ENCODE results near the gene DDX39B. TPM values are rescaled to one million over a fixed set of nuclear protein-coding genes. Genes with fewer than 3 reads are reported as not detected.

DDX39B gene
- total and polyA plus RNA-seq, 2 of the 8 experiments (the other 6 are each of a cell fraction or from before 2014, with no cell fraction given) = 780 to 1,164 TPM

GRCh38 chr6:31546339-31546957, 4.6 kb upstream of the DDX39B start, which contains the start of gene ATP6V1G2:
Gene ATP6V1G2, minus strand, starts transcription at chr6:31546608. Its CDS starts 49 bp downstream, at chr6:31546559.
- ChIA-PET CTCF (ENCODE audit: partially characterized antibody) (interaction anchor here (0.7 to 24.7 kb wide), 21 partner anchors 10 to 229 kb away, joined by 3 to 613 read pairs (median 3); partner anchors contain the start of genes AIF1, BAG6, C6orf47 and LST1), POLR2A (ENCODE audit: partially characterized antibody) (interaction anchor here (0.7 to 18.4 kb wide), 26 partner anchors 10 to 317 kb away, joined by 3 to 428 read pairs (median 6); partner anchors contain the start of genes AIF1, BAG6, C6orf47 and CSNK2B)
- Histone ChIP-seq H2BK120ac (replicated peaks; ENCODE audit: low read depth, low read length) (no peak within 1 kb of the TSS), H2AK5ac (ENCODE audit: low read depth, low read length) (no peak within 1 kb of the TSS), H2BK15ac (ENCODE audit: low read length) (peak within 1 kb of the TSS; percentile 66; the same call in 1 of the 2 replicates), H2BK5ac (ENCODE audit: low read depth, low read length) (peak within 1 kb of the TSS; percentile 89; the same call in 1 of the 2 replicates), H3K27me3 (replicated peaks in 1 of 4; ENCODE audit: control insufficient read depth in 3 of 4, extremely low read depth in 1 of 4, insufficient read depth in 3 of 4, low read length in 3 of 4) (no peaks in the 10 kb centered on the region), H2BK20ac (ENCODE audit: low read length) (no peak within 1 kb of the TSS), H3K14ac (ENCODE audit: insufficient read length) (no peak within 1 kb of the TSS), H3K79me1 (ENCODE audit: low read depth, low read length) (no peaks in the 10 kb centered on the region; the same call in 1 of the 2 replicates), H3K9ac (replicated peaks in 1 of 4; ENCODE audit: extremely low read depth in 1 of 4, low read depth in 3 of 4, low read length in 3 of 4) (peak within 1 kb of the TSS in 2 of 4 experiments; percentile 46 to 48; a peak in 5 of 7 replicates), H3K4me3 (ENCODE audit: extremely low read depth in 1 of 4, insufficient read depth in 2 of 4, low read depth in 3 of 4, low read length in 4 of 4) (peak within 1 kb of the TSS; percentile 37 to 70 (median 51); a peak in 7 of 8 replicates), H3K18ac (ENCODE audit: extremely low read depth, low read length) (no peak within 1 kb of the TSS; the same call in 1 of the 2 replicates), H2BK12ac (ENCODE audit: low read depth, low read length) (peak within 1 kb of the TSS; percentile 77; the same call in 1 of the 2 replicates), H3K56ac (replicated peaks; ENCODE audit: insufficient read length, low read depth, low read length) (no peak within 1 kb of the TSS), H3K79me2 (ENCODE audit: control insufficient read depth in 1 of 2, insufficient read depth in 2 of 2, low read length in 2 of 2) (peaks cover under 1 to 18% of the 10 kb centered on the region in 2 experiments; a peak in 3 of 4 replicates), H4K8ac (ENCODE audit: extremely low read depth, insufficient read depth, low read length) (peak within 1 kb of the TSS; percentile 66; the same call in 1 of the 2 replicates), H4K20me1 (replicated peaks in 1 of 2; ENCODE audit: control insufficient read depth in 1 of 2, insufficient read depth in 2 of 2, low read length in 2 of 2) (no peaks in the 10 kb centered on the region), H3K4me1 (replicated peaks in 1 of 4; ENCODE audit: control insufficient read depth in 3 of 4, insufficient read depth in 4 of 4, low read length in 3 of 4) (peaks cover 0 to 8% (median 5%) of the 10 kb centered on the region in 4 experiments; a peak in 5 of 7 replicates), H3K9me3 (ENCODE audit: insufficient read depth in 2 of 2, low read depth in 1 of 2, low read length in 1 of 2) (no peaks in the 10 kb centered on the region), H4K5ac (ENCODE audit: insufficient read length, low read depth, low read length) (peak within 1 kb of the TSS; percentile 33), H3K27ac (ENCODE audit: low read depth, low read length) (peak within 1 kb of the TSS; percentile 21; the same call in 1 of the 2 replicates), H3K4ac (replicated peaks; ENCODE audit: insufficient read length, low read depth, low read length) (no peak within 1 kb of the TSS), H2AFZ (ENCODE audit: low read length) (no peak within 1 kb of the TSS; the same call in 1 of the 2 replicates), H3K36me3 (ENCODE audit: control insufficient read depth in 2 of 4, insufficient read depth in 4 of 4, low read length in 3 of 4) (peaks cover 0 to 4% (median 3%) of the 10 kb centered on the region in 4 experiments; a peak in 4 of 8 replicates), H3K23ac (ENCODE audit: insufficient read length) (no peak within 1 kb of the TSS), H3K4me2 (ENCODE audit: insufficient read depth in 1 of 2, low read depth in 2 of 2, low read length in 2 of 2) (peak within 1 kb of the TSS; percentile 32 to 84), H4K91ac (replicated peaks; ENCODE audit: insufficient read length, low read length) (peak within 1 kb of the TSS; percentile 27), H3K23me2 (ENCODE audit: low read depth, low read length) (peaks cover 2% of the 10 kb centered on the region; the same call in 1 of the 2 replicates)
- WGBS, 2 experiments (ENCODE audit: extremely low coverage in 1 of 2, insufficient coverage in 1 of 2, insufficient read length in 1 of 2, insufficient replicate concordance in 2 of 2, low coverage in 1 of 2, low lambda C conversion rate in 2 of 2, missing lambda C conversion rate in 1 of 2) = 8% methylated on average over 11 of the region's 11 CpGs; no CpG with 5 or more reads in 1 of the 2 experiments
- peak; percentile 96 to 98 for DNase-seq (ENCODE audit: low read depth in 1 of 2, low spot score in 2 of 2)
- FAIRE-seq = peak; percentile 76
- TF ChIP-seq E2F6 (IDR thresholded peaks at IDR 0.05) (no peak), TAF1 (IDR thresholded peaks at IDR 0.05; ENCODE audit: low read depth, low read length) (peak; percentile 73), HDAC2 (IDR thresholded peaks at IDR 0.05; ENCODE audit: borderline replicate concordance in 1 of 2, low read depth in 2 of 2, low read length in 2 of 2) (peak in 1 of 2 experiments; percentile 80; a peak in 1 of 4 replicates), SRF (IDR thresholded peaks at IDR 0.05; ENCODE audit: low read depth, low read length) (no peak), CHD1 (IDR thresholded peaks at IDR 0.05; ENCODE audit: low read depth, low read length) (0 out of 2 replicates have a peak, but pooled peaks have one; percentile 51), MAX (IDR thresholded peaks at IDR 0.05) (peak; percentile 87), CEBPB (IDR thresholded peaks at IDR 0.05; ENCODE audit: low read depth, low read length) (no peak; the same call in 1 of the 2 replicates), POU5F1 (IDR thresholded peaks at IDR 0.05; ENCODE audit: low read depth, low read length) (0 out of 2 replicates have a peak, but pooled peaks have one; percentile 4), POLR2AphosphoS5 (IDR thresholded peaks at IDR 0.05; ENCODE audit: low read depth, low read length) (0 out of 2 replicates have a peak, but pooled peaks have one; percentile 41), EGR1 (IDR thresholded peaks at IDR 0.05; ENCODE audit: borderline replicate concordance, low read depth, low read length) (peak; percentile 72; the same call in 1 of the 2 replicates)

Measured in H1 (cell line).